ENCODE data around the gene CACNA1D.

The CACNA1D gene

GRCh38 chr3:53704363-53704725 lies 209.9 kb downstream of the CACNA1D start:
- no peaks in the 10 kb centered on the region for H3K27me3 ChIP-seq (ENCODE audit: control insufficient read depth, insufficient read depth, low read length)
- H3K9ac ChIP-seq (ENCODE audit: low read length): no peak overlapping the region
- H3K4me1 ChIP-seq (ENCODE audit: control insufficient read depth, insufficient read depth, low read length): peaks cover 6% of the 10 kb centered on the region; the same call in 1 of the 2 replicates
- no peak overlapping the region for H3K27ac ChIP-seq (ENCODE audit: low read depth, low read length)
- H3K4me3 ChIP-seq (ENCODE audit: low read depth, low read length): no peak overlapping the region
- H3K36me3 ChIP-seq (ENCODE audit: control insufficient read depth, insufficient read depth, low read length): no peaks in the 10 kb centered on the region
- H3K9me3 ChIP-seq (ENCODE audit: control insufficient read depth, insufficient read depth, low read depth, low read length): no peaks in the 10 kb centered on the region

DNA sequence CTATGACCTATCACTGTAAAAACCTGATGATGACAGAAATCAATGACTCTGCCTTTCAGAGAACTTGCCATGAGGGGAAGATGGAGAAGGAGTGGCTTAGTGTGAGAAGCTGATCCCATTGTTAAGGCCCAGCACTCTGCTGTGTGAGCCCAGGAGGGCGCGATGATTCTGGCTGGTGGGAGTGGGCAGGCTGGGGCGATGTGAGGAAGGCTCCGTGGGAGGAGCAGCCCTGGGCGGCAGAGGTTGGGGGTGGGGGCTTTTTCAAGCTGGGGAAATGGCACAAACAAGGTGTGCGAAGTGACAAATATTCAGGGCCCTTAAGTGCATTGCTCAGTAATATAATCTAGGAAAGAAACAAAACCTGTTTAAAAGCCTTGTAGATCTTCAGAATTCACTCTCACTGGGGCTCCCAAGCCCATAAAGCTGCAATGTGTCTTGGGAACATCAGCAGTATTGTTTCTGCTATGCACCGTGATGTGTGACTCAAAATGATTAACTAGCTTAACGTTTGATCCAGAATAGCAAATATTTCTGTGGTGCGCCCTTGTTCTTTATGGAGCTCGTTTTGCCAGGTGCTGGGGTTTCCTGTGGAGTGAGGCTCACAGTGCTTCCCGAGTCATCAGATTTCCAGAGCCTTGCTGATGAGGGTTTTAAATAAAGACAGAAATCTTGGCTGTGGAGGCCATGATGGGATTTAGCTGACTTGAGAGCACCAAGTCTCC lies 210.8 kb downstream of the CACNA1D start:
- Histone ChIP-seq H3K9ac (ENCODE audit: low read length) (no peak overlapping the region), H3K9me3 (ENCODE audit: control insufficient read depth, insufficient read depth, low read depth, low read length) (no peaks in the 10 kb centered on the region), H3K4me3 (ENCODE audit: low read depth, low read length) (no peak overlapping the region), H3K36me3 (ENCODE audit: control insufficient read depth, insufficient read depth, low read length) (no peaks in the 10 kb centered on the region), H3K4me1 (ENCODE audit: control insufficient read depth, insufficient read depth, low read length) (peaks cover 9% of the 10 kb centered on the region), H3K27me3 (ENCODE audit: control insufficient read depth, insufficient read depth, low read length) (no peaks in the 10 kb centered on the region; the same call in 1 of the 2 replicates), H3K27ac (ENCODE audit: low read depth, low read length) (no peak overlapping the region)

DNA sequence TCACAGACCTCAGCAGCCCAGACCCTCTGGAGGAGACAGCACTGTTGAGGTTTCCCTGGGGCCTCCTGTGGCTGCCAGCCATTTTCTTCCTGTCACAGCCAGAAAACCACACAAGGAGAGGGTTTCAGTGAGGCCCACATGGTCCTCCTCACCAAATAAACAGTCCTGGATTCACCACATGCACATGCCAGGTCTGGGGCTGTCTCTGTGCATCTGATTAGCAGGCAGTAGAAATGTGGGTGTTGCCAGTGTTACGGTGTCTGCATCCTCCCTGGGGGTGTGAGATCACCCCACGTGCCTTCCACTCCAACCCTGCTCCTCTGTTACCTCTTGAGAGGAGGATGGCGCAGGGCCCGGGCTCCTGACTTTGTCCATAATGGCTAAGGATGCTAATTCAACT lies 211.4 kb downstream of the CACNA1D start:
- Histone ChIP-seq H3K9me3 (ENCODE audit: control insufficient read depth, insufficient read depth, low read depth, low read length) (no peaks in the 10 kb centered on the region), H3K36me3 (ENCODE audit: control insufficient read depth, insufficient read depth, low read length) (no peaks in the 10 kb centered on the region), H3K4me3 (ENCODE audit: low read depth, low read length) (no peak overlapping the region), H3K27me3 (ENCODE audit: control insufficient read depth, insufficient read depth, low read length) (no peaks in the 10 kb centered on the region; the same call in 1 of the 2 replicates), H3K4me1 (ENCODE audit: control insufficient read depth, insufficient read depth, low read length) (peaks cover 11% of the 10 kb centered on the region), H3K27ac (ENCODE audit: low read depth, low read length) (no peak overlapping the region), H3K9ac (ENCODE audit: low read length) (no peak overlapping the region)

DNA sequence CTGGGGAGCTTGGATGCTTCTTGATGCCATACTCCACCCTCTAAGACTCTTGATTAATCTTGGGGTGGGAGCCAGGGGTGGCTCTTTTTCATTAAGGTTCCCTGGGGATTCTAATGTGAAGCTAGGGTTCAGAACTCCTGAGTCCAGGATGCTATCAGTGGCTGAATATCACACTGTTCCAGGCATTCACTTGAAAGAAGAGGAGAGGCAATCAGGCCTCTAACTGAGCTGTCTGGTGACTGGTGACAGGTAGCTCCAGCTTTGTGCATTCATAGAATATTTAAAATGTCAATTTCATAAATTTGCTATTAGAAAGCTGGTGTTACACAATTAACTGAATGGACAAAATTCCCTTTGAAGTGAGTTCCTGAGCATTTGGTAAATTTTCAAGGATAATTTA lies 212.8 kb downstream of the CACNA1D start:
- peaks cover 11% of the 10 kb centered on the region for H3K4me1 ChIP-seq (ENCODE audit: control insufficient read depth, insufficient read depth, low read length)
- no peak overlapping the region for H3K9ac ChIP-seq (ENCODE audit: low read length)
- H3K27me3 ChIP-seq (ENCODE audit: control insufficient read depth, insufficient read depth, low read length): no peaks in the 10 kb centered on the region; the same call in 1 of the 2 replicates
- H3K9me3 ChIP-seq (ENCODE audit: control insufficient read depth, insufficient read depth, low read depth, low read length): no peaks in the 10 kb centered on the region
- no peak overlapping the region for H3K4me3 ChIP-seq (ENCODE audit: low read depth, low read length)
- no peaks in the 10 kb centered on the region for H3K36me3 ChIP-seq (ENCODE audit: control insufficient read depth, insufficient read depth, low read length)
- no peak overlapping the region for H3K27ac ChIP-seq (ENCODE audit: low read depth, low read length)

DNA sequence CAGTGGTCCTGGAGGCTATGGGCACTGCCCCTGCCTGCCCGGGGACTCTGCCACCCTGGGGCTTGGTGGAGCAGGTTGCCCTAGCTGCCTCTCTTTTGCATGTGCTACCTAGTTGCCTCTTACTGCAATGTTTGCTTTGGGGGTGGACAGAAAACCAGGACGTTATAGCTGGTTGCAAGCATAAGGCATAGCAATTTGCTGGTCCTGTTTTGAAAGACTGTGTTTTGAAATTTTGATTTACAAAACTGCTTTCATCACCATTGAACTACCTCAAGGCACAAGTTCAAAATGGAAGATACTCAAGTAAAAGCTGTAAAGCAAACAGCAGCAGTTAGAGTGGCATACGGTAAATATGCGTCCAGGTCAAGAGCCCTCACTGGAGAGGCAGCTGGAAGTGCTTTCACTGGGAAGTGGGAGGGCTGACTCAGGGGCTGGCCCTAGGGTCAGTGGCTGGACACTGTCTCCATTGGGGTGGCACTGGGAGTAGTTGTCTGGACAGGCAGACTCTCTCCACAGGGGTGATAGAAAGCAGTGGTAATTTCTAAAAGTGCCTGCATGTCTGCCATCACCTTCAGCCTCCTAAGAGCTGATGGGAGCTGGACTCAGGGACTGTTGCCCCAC lies 213.7 kb downstream of the CACNA1D start:
- H3K27ac ChIP-seq (ENCODE audit: low read depth, low read length): no peak overlapping the region
- no peaks in the 10 kb centered on the region; the same call in 1 of the 2 replicates for H3K27me3 ChIP-seq (ENCODE audit: control insufficient read depth, insufficient read depth, low read length)
- H3K9ac ChIP-seq (ENCODE audit: low read length): no peak overlapping the region
- H3K4me3 ChIP-seq (ENCODE audit: low read depth, low read length): no peak overlapping the region
- peaks cover 11% of the 10 kb centered on the region for H3K4me1 ChIP-seq (ENCODE audit: control insufficient read depth, insufficient read depth, low read length)
- H3K9me3 ChIP-seq (ENCODE audit: control insufficient read depth, insufficient read depth, low read depth, low read length): no peaks in the 10 kb centered on the region
- H3K36me3 ChIP-seq (ENCODE audit: control insufficient read depth, insufficient read depth, low read length): no peaks in the 10 kb centered on the region

GRCh38 chr3:53709256-53709655 lies 214.8 kb downstream of the CACNA1D start:
- Histone ChIP-seq H3K4me3 (ENCODE audit: low read depth, low read length) (no peak overlapping the region), H3K9ac (ENCODE audit: low read length) (no peak overlapping the region), H3K27me3 (ENCODE audit: control insufficient read depth, insufficient read depth, low read length) (no peaks in the 10 kb centered on the region; the same call in 1 of the 2 replicates), H3K9me3 (ENCODE audit: control insufficient read depth, insufficient read depth, low read depth, low read length) (no peaks in the 10 kb centered on the region), H3K27ac (ENCODE audit: low read depth, low read length) (no peak overlapping the region), H3K36me3 (ENCODE audit: control insufficient read depth, insufficient read depth, low read length) (no peaks in the 10 kb centered on the region), H3K4me1 (ENCODE audit: control insufficient read depth, insufficient read depth, low read length) (peaks cover 11% of the 10 kb centered on the region)

DNA sequence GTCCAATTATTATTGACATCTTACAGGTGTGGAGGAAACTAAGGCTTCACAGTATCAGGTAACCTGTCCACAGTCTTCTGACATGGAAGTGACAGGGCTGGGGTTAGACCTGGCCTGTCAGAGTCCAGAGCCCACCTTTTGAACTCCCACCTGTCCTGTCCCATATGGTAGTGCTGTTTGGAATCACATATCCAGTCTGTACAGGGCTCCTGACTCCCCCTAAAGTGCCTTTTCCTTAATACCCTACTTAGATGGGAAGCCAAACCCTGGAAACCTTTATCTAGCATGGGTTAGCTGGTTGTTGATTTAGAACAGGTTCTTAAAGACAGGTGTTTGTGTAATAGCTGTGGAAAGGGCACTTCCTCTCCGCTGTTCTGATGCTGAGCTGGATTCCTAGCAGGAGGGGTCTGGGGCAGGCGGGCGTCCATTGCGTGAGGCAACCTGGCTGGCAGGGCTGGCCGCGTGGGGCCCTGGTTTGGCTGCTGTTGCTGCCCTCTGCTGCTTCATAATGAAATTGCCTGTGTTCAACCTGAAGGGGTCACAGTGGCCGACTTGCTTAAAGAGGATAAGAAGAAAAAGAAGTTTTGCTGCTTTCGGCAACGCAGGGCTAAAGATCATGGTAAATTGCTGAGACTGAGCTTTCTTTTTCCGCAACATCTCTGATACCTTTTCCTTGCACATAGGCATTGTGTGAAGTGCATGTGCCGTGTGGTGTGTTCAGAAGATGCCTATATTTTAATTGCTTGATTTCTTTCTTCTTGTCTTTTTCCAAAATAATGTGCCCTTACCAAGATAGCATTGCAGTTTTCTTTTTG lies 215.7 kb downstream of the CACNA1D start:
- no peak overlapping the region for H3K4me3 ChIP-seq (ENCODE audit: low read depth, low read length)
- peaks cover 11% of the 10 kb centered on the region for H3K4me1 ChIP-seq (ENCODE audit: control insufficient read depth, insufficient read depth, low read length)
- H3K36me3 ChIP-seq (ENCODE audit: control insufficient read depth, insufficient read depth, low read length): no peaks in the 10 kb centered on the region
- H3K27ac ChIP-seq (ENCODE audit: low read depth, low read length): no peak overlapping the region
- H3K9me3 ChIP-seq (ENCODE audit: control insufficient read depth, insufficient read depth, low read depth, low read length): no peaks in the 10 kb centered on the region
- H3K9ac ChIP-seq (ENCODE audit: low read length): no peak overlapping the region
- no peaks in the 10 kb centered on the region; the same call in 1 of the 2 replicates for H3K27me3 ChIP-seq (ENCODE audit: control insufficient read depth, insufficient read depth, low read length)

- no peaks in the 10 kb centered on the region for H3K36me3 ChIP-seq (ENCODE audit: control insufficient read depth, insufficient read depth, low read length)
- H3K4me3 ChIP-seq (ENCODE audit: low read depth, low read length): no peak overlapping the region
- no peak overlapping the region for H3K9ac ChIP-seq (ENCODE audit: low read length)
- H3K27ac ChIP-seq (ENCODE audit: low read depth, low read length): no peak overlapping the region
- H3K9me3 ChIP-seq (ENCODE audit: control insufficient read depth, insufficient read depth, low read depth, low read length): no peaks in the 10 kb centered on the region
- peaks cover 5% of the 10 kb centered on the region for H3K4me1 ChIP-seq (ENCODE audit: control insufficient read depth, insufficient read depth, low read length)
- H3K27me3 ChIP-seq (ENCODE audit: control insufficient read depth, insufficient read depth, low read length): no peaks in the 10 kb centered on the region; the same call in 1 of the 2 replicates
Measured at GRCh38 chr3:53711387-53711786, 217.0 kb downstream of the CACNA1D start.

DNA sequence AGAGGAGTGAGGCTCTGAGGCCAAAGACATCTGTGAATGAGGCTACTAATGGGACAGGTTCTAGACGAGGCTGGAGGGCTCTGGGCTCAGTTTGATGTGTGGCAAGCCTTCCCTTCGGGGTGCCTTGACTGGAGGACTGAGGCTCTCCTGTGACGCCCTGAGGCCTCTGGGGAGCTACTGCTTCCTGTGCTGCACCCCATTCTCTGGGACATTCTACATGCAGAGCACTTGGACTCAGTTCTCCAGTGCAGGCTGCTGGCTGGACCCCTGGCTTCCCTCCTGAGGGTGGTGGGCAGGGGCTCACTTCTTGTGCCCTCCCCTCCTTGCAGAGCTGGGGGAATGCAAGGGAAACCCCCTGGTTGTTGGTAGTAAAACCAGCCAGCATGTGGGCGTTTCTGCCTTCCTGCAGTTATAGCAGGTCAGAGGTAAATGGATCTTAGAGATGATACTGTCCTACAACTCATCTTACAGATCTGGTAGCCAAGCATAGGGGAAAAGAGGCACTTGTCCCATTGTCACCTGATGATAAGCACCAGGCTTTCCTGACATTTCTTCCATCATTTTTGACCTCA lies 218.5 kb downstream of the CACNA1D start:
- no peak overlapping the region for H3K27ac ChIP-seq (ENCODE audit: low read depth, low read length)
- no peaks in the 10 kb centered on the region for H3K9me3 ChIP-seq (ENCODE audit: control insufficient read depth, insufficient read depth, low read depth, low read length)
- no peaks in the 10 kb centered on the region; the same call in 1 of the 2 replicates for H3K27me3 ChIP-seq (ENCODE audit: control insufficient read depth, insufficient read depth, low read length)
- H3K9ac ChIP-seq (ENCODE audit: low read length): no peak overlapping the region
- H3K4me1 ChIP-seq (ENCODE audit: control insufficient read depth, insufficient read depth, low read length): peaks cover 6% of the 10 kb centered on the region
- no peak overlapping the region for H3K4me3 ChIP-seq (ENCODE audit: low read depth, low read length)
- H3K36me3 ChIP-seq (ENCODE audit: control insufficient read depth, insufficient read depth, low read length): no peaks in the 10 kb centered on the region

DNA sequence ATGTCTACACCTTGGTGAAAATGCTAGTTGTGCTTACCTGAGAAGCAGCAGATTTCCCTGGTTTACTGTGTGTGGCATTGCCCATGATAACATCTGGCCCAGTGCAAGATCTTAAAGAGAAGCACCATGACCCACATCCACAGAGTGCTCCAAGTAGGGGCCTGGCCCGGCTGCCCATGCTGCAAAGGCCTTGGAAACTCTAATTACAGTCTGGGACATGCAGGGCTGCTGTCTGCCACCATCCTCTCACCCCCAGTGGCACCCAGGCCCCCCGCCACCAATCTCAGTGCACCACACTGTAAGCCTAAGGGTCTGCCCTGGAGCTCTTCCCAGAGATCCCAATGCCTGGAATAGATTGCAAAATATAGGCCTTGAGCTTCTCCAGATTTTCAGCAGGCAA lies 219.2 kb downstream of the CACNA1D start:
- no peaks in the 10 kb centered on the region for H3K9me3 ChIP-seq (ENCODE audit: control insufficient read depth, insufficient read depth, low read depth, low read length)

More for the DNA sequence above, 219.2 kb downstream of the CACNA1D start:
- H3K4me3 ChIP-seq (ENCODE audit: low read depth, low read length): no peak overlapping the region
- H3K36me3 ChIP-seq (ENCODE audit: control insufficient read depth, insufficient read depth, low read length): no peaks in the 10 kb centered on the region
- H3K9ac ChIP-seq (ENCODE audit: low read length): no peak overlapping the region
- H3K4me1 ChIP-seq (ENCODE audit: control insufficient read depth, insufficient read depth, low read length): peaks cover 11% of the 10 kb centered on the region
- no peak overlapping the region for H3K27ac ChIP-seq (ENCODE audit: low read depth, low read length)
- H3K27me3 ChIP-seq (ENCODE audit: control insufficient read depth, insufficient read depth, low read length): no peaks in the 10 kb centered on the region; the same call in 1 of the 2 replicates
